ENCODE results near the gene ORAI1.
"Not testable (repeated sequence)": the region's sequence is repeated elsewhere in the genome, so short reads cannot be mapped to it uniquely, and the experiment has no call there.

ORAI1 gene

GRCh38 chr12:121583334-121583661 is 43.0 kb upstream of the ORAI1 start:
- not testable (repeated sequence) for H3K9me3 ChIP-seq (ENCODE audit: control insufficient read depth, low read length); H3K9ac ChIP-seq (ENCODE audit: low read length); H3K36me3 ChIP-seq (ENCODE audit: control insufficient read depth, insufficient read depth, low read length); H3K27me3 ChIP-seq (ENCODE audit: control insufficient read depth, insufficient read depth, low read length); H3K4me3 ChIP-seq (ENCODE audit: low read length)
- peaks cover 23% of the 10 kb centered on the region for H3K4me1 ChIP-seq (ENCODE audit: control insufficient read depth, insufficient read depth, low read length)

- not testable (repeated sequence) for H3K9ac ChIP-seq (ENCODE audit: low read length); H3K36me3 ChIP-seq (ENCODE audit: control insufficient read depth, insufficient read depth, low read length); H3K4me3 ChIP-seq (ENCODE audit: low read length); H3K27me3 ChIP-seq (ENCODE audit: control insufficient read depth, insufficient read depth, low read length); H3K9me3 ChIP-seq (ENCODE audit: control insufficient read depth, low read length)
- H3K4me1 ChIP-seq (ENCODE audit: control insufficient read depth, insufficient read depth, low read length): peaks cover 23% of the 10 kb centered on the region
Measured at GRCh38 chr12:121584885-121585284, 41.4 kb upstream of the ORAI1 start.

- Histone ChIP-seq H3K9me3 (ENCODE audit: control insufficient read depth, low read length) (no peaks in the 10 kb centered on the region), H3K9ac (ENCODE audit: low read length) (peak overlapping the region; percentile 30), H3K4me1 (ENCODE audit: control insufficient read depth, insufficient read depth, low read length) (no peaks in the 10 kb centered on the region), H3K4me3 (ENCODE audit: low read length) (no peak overlapping the region), H3K36me3 (ENCODE audit: control insufficient read depth, insufficient read depth, low read length) (no peaks in the 10 kb centered on the region), H3K27me3 (ENCODE audit: control insufficient read depth, insufficient read depth, low read length) (no peaks in the 10 kb centered on the region)
Measured at GRCh38 chr12:121590476-121591143, 35.7 kb upstream of the ORAI1 start.

- H3K27me3 ChIP-seq (ENCODE audit: control insufficient read depth, insufficient read depth, low read length): no peaks in the 10 kb centered on the region
- no peak overlapping the region for H3K4me3 ChIP-seq (ENCODE audit: low read length)
- H3K36me3 ChIP-seq (ENCODE audit: control insufficient read depth, insufficient read depth, low read length): no peaks in the 10 kb centered on the region
- H3K9me3 ChIP-seq (ENCODE audit: control insufficient read depth, low read length): no peaks in the 10 kb centered on the region
- no peaks in the 10 kb centered on the region for H3K4me1 ChIP-seq (ENCODE audit: control insufficient read depth, insufficient read depth, low read length)
- no peak overlapping the region for H3K9ac ChIP-seq (ENCODE audit: low read length)
Measured at GRCh38 chr12:121592320-121592719, 34.0 kb upstream of the ORAI1 start.

GRCh38 chr12:121595520-121595919 is 30.8 kb upstream of the ORAI1 start:
- Histone ChIP-seq H3K9ac (ENCODE audit: low read length) (no peak overlapping the region), H3K4me1 (ENCODE audit: control insufficient read depth, insufficient read depth, low read length) (peaks cover 20% of the 10 kb centered on the region), H3K27me3 (ENCODE audit: control insufficient read depth, insufficient read depth, low read length) (no peaks in the 10 kb centered on the region), H3K9me3 (ENCODE audit: control insufficient read depth, low read length) (no peaks in the 10 kb centered on the region), H3K36me3 (ENCODE audit: control insufficient read depth, insufficient read depth, low read length) (no peaks in the 10 kb centered on the region), H3K4me3 (ENCODE audit: low read length) (no peak overlapping the region)

GRCh38 chr12:121596526-121596925 is 29.8 kb upstream of the ORAI1 start:
- no peaks in the 10 kb centered on the region for H3K9me3 ChIP-seq (ENCODE audit: control insufficient read depth, low read length)
- no peak overlapping the region for H3K4me3 ChIP-seq (ENCODE audit: low read length)
- no peak overlapping the region for H3K9ac ChIP-seq (ENCODE audit: low read length)
- no peaks in the 10 kb centered on the region for H3K36me3 ChIP-seq (ENCODE audit: control insufficient read depth, insufficient read depth, low read length)
- H3K4me1 ChIP-seq (ENCODE audit: control insufficient read depth, insufficient read depth, low read length): peaks cover 30% of the 10 kb centered on the region
- H3K27me3 ChIP-seq (ENCODE audit: control insufficient read depth, insufficient read depth, low read length): no peaks in the 10 kb centered on the region

GRCh38 chr12:121600702-121601336 is 25.5 kb upstream of the ORAI1 start:
- H3K9me3 ChIP-seq (ENCODE audit: control insufficient read depth, low read length): no peaks in the 10 kb centered on the region
- H3K4me3 ChIP-seq (ENCODE audit: low read length): no peak overlapping the region
- no peaks in the 10 kb centered on the region for H3K27me3 ChIP-seq (ENCODE audit: control insufficient read depth, insufficient read depth, low read length)
- no peak overlapping the region for H3K9ac ChIP-seq (ENCODE audit: low read length)
- no peaks in the 10 kb centered on the region for H3K36me3 ChIP-seq (ENCODE audit: control insufficient read depth, insufficient read depth, low read length)
- peaks cover 30% of the 10 kb centered on the region for H3K4me1 ChIP-seq (ENCODE audit: control insufficient read depth, insufficient read depth, low read length)

GRCh38 chr12:121602766-121603165 is 23.6 kb upstream of the ORAI1 start:
- Histone ChIP-seq H3K27me3 (ENCODE audit: control insufficient read depth, insufficient read depth, low read length) (no peaks in the 10 kb centered on the region), H3K4me3 (ENCODE audit: low read length) (no peak overlapping the region), H3K4me1 (ENCODE audit: control insufficient read depth, insufficient read depth, low read length) (peaks cover 30% of the 10 kb centered on the region), H3K36me3 (ENCODE audit: control insufficient read depth, insufficient read depth, low read length) (no peaks in the 10 kb centered on the region), H3K9me3 (ENCODE audit: control insufficient read depth, low read length) (no peaks in the 10 kb centered on the region), H3K9ac (ENCODE audit: low read length) (no peak overlapping the region)

- H3K4me1 ChIP-seq (ENCODE audit: control insufficient read depth, insufficient read depth, low read length): peaks cover 26% of the 10 kb centered on the region
- no peaks in the 10 kb centered on the region for H3K27me3 ChIP-seq (ENCODE audit: control insufficient read depth, insufficient read depth, low read length)
- H3K9me3 ChIP-seq (ENCODE audit: control insufficient read depth, low read length): no peaks in the 10 kb centered on the region
- H3K4me3 ChIP-seq (ENCODE audit: low read length): no peak overlapping the region
- no peak overlapping the region for H3K9ac ChIP-seq (ENCODE audit: low read length)
- no peaks in the 10 kb centered on the region for H3K36me3 ChIP-seq (ENCODE audit: control insufficient read depth, insufficient read depth, low read length)
Measured at GRCh38 chr12:121603581-121603980, 22.7 kb upstream of the ORAI1 start.

GRCh38 chr12:121608301-121608700 is 18.0 kb upstream of the ORAI1 start:
- H3K9me3 ChIP-seq (ENCODE audit: control insufficient read depth, low read length): no peaks in the 10 kb centered on the region
- no peak overlapping the region for H3K9ac ChIP-seq (ENCODE audit: low read length)
- no peaks in the 10 kb centered on the region for H3K36me3 ChIP-seq (ENCODE audit: control insufficient read depth, insufficient read depth, low read length)
- no peaks in the 10 kb centered on the region for H3K27me3 ChIP-seq (ENCODE audit: control insufficient read depth, insufficient read depth, low read length)
- no peak overlapping the region for H3K4me3 ChIP-seq (ENCODE audit: low read length)
- H3K4me1 ChIP-seq (ENCODE audit: control insufficient read depth, insufficient read depth, low read length): no peaks in the 10 kb centered on the region

GRCh38 chr12:121610239-121611149 is 15.8 kb upstream of the ORAI1 start:
- Histone ChIP-seq H3K36me3 (ENCODE audit: control insufficient read depth, insufficient read depth, low read length) (no peaks in the 10 kb centered on the region), H3K27me3 (ENCODE audit: control insufficient read depth, insufficient read depth, low read length) (no peaks in the 10 kb centered on the region), H3K4me3 (ENCODE audit: low read length) (no peak overlapping the region), H3K4me1 (ENCODE audit: control insufficient read depth, insufficient read depth, low read length) (no peaks in the 10 kb centered on the region), H3K9ac (ENCODE audit: low read length) (no peak overlapping the region), H3K9me3 (ENCODE audit: control insufficient read depth, low read length) (no peaks in the 10 kb centered on the region)

GRCh38 chr12:121611306-121611705 is 15.0 kb upstream of the ORAI1 start:
- Histone ChIP-seq H3K36me3 (ENCODE audit: control insufficient read depth, insufficient read depth, low read length) (no peaks in the 10 kb centered on the region), H3K4me1 (ENCODE audit: control insufficient read depth, insufficient read depth, low read length) (no peaks in the 10 kb centered on the region), H3K27me3 (ENCODE audit: control insufficient read depth, insufficient read depth, low read length) (no peaks in the 10 kb centered on the region), H3K4me3 (ENCODE audit: low read length) (no peak overlapping the region), H3K9ac (ENCODE audit: low read length) (no peak overlapping the region), H3K9me3 (ENCODE audit: control insufficient read depth, low read length) (no peaks in the 10 kb centered on the region)
